Right renal cortex interstitium (tissue), 3 donors: ENCODE measurements around the gene PDIA5. TPM values are rescaled to one million over a fixed set of nuclear protein-coding genes. Genes with fewer than 3 reads are reported as not detected.
"Not testable (repeated sequence)": the region's sequence is repeated elsewhere in the genome, so short reads cannot be mapped to it uniquely, and the experiment has no call there.

Source experiments
- DNase-seq, 3 donors: peaks; one replicate each; pipeline ENCODE4 v3.0.0-alpha.2; 2013; ENCODE audit warnings: low read depth in 3 of 3, low spot score in 2 of 3
- polyA plus RNA-seq, 3 donors: library from polyadenylated mRNA; unstranded; fragments of 120-200 nt; gene quantifications; one replicate each; pipeline ENCODE4 v1.2.1, GENCODE V29; 2013; ENCODE audit not compliant: insufficient read length in 3 of 3

PDIA5 gene
- polyA plus RNA-seq, 3 donors = 22.2 to 32.1 (median 25.0) TPM

- DNase-seq = no peak
These were observed 74.5 kb downstream of the PDIA5 start for GRCh38 chr3:123141276-123141675.

GRCh38 chr3:123143669-123144411, 77.0 kb downstream of the PDIA5 start:
- no peak for DNase-seq

DNA sequence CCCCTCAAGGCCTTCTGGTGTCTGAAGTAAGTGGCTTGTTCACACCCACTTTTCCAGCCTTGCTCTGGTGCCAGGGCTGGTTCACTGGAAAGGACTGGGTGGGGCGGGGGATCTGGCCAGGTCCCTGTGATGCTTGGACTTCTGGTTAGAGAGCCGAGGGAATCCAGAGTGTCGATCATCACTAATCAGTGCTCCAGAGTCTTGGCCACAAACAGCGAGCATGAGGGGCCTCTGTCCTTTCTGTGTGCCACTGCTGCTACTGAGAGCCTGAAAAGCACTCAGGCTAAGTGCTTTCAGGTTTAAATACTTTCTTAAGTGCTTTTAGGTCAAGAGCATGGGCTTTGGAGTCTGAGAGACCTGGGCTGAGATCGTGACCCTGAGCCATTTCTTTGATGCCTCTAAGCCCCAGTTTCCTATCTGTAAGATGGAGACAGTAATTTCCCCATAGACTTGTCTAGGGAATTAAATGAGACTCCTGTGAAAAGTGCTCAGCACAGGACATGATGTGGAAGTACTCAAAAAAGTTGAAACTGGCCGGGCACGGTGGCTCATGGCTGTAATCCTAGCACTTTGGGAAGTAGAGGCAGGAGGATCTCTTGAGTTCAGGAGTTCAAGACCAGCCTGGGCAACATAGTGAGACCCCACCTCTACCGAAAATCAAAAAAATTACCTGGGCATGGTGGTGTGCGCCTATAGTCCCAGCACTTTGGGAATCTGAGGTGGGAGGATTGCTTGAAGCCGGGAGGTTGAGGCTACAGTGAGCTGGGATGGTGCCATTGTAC, 81.1 kb downstream of the PDIA5 start:
- DNase-seq = no peak

DNA sequence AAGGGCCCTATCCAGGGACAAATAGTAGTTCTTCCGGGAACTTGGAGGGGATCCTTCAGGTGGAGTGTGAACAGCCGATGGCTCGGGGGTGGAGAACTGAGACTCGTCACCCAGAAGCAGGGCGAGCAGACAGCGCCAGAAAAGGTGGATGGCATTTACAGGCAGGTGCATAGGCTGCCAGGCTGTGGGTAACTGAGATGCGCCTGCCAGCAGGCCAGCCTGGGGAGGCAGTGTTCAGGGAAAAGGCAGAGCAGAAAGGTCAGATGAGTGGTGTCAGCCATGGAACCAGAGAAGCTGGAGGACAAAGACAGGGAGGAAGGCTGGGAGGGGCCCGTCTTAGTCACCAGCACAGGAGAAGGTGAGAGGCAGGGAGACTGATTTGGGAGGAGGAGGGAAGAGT, 81.9 kb downstream of the PDIA5 start:
- no peak for DNase-seq

DNA sequence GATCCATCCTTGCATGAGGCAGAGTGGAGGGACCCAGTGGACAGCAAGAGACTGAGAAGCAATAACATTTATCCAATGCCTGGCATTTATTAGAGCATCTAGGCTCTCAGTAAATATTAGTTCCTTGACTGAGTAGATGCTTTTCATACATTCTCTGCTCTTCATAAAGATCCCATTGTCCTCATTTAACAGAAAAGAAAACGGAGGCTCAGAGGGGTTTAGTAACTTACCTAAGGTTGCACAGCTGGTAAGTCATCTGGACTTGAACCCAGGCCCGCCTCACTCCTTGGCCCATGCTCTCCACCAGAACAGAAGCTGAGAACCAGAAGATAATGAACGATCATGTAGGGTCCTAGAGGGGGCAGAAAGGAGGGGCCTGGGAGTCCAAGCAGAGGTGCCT, 82.7 kb downstream of the PDIA5 start:
- no peak for DNase-seq

DNA sequence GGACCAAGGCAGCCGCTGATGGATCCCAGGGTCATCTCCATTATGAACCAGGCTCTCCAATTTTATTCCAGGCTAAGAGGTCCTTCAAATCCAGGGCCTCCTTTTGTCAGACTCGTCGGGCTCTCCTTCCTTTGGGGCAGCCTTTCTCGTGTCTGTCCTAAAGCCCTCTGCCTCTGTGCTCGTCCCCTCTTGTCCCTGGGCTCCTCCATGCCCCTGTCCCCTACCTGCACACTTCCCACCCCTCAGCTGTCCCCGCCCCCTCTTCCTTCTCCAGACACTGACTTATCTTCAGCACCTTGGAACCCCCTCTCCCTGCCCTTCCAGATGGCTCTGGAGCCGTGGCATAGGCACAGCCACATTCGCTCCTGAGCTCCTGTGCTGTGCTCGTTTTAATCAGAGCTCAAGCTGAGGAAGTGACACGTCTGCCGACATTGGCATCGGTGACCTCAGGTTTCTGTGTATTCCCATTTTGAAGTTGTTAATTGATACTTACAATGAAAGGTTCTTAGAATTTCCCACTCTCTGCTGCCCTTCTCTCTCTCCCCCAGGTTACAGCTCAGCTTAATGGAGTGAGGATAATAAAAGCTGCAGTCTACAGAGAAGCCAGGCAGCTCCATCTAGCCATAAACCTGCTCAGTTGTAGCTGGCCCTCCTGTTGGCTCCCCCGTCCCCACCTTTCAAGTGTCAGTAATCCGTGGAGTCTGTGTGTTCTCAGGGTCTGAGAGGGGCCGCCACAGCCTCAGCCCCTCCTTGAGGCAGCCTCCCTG, 83.8 kb downstream of the PDIA5 start:
- peak in 1 of 3 donors; percentile 29 for DNase-seq

DNA sequence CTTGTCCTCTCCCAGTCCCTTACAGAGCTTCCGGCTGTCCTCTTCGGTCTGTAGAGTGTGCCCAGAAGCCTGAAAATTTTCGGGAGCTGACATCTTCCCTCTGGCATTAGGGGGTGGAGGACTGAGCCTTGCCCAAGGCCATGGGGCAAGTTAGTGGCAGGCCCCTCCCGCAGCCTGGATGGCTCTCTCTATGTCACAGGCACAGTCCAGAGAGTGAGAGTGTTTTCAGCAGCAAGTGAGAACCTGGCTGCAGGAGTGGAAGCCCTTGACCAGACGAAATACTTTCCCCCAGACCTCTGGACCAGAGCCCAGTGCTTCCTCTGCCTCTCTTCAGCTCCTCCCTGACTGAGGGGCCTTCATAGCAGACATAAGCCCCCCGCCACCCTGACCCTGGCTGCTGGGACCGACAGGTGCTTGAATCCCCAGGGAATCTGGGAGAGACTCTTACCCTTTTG, 84.5 kb downstream of the PDIA5 start:
- DNase-seq = no peak

- DNase-seq = not testable (repeated sequence)
These were observed 85.1 kb downstream of the PDIA5 start for GRCh38 chr3:123151853-123152420.

DNA sequence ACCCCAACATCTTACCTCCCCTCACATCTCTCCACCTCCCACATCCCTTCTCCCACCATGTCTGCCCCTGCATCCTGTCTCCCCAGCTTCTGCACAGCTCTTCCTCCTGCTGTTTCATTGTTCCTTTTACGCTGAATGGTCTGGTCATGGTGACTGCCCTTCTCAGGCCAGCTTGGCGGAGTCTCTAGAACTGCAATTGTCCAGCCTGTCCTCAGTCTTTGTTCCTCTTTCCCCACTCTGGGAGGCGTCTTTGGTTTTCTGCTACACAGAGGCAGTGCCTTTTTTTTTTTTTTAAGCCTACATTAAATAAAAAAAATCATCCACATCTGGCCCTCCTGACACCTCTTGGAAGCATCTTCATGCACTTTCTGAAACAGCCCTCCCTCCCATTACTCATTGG, 85.9 kb downstream of the PDIA5 start:
- DNase-seq = no peak

DNA sequence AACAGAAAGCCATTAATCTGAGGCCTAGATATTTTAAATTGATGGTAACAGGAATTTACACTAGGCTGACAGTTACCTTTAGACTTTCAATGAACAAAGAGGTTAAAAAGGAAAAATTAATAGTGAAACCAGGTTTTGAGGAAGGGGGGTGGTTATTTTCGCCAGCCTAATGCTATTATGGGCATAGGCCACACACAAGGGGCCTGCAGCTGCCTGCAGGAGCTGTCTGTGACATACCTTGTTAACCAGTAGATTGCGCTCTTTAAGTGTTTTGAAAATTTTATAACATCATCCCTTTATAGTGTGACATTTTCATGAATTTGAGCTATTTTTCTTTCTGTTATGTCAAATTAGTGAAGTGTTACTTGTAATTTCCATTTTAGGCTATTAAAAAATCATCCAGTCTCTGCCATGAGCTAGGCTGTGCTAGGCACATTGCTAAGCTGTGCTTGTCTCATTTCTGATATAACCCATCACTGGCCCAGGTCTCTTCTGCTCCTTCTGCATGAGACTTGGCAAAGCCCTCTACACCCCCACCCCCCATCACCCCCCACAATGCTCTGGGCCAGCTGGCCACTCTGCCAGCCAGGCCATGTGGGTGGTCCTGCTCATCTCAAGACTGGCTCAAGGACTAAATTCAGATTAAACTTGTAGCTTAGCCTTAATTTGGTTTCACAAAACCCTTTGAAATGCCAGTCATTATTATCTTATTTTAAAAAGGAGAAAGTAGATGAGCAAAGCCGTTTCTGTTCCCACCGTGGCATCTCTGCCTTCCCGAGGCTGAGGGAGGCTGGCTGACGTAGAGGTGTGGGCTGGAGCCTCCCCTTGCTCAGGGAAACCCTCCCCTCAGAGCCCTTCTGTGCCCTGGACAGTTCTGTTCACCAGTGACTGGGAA, 86.5 kb downstream of the PDIA5 start:
- DNase-seq = no peak

DNA sequence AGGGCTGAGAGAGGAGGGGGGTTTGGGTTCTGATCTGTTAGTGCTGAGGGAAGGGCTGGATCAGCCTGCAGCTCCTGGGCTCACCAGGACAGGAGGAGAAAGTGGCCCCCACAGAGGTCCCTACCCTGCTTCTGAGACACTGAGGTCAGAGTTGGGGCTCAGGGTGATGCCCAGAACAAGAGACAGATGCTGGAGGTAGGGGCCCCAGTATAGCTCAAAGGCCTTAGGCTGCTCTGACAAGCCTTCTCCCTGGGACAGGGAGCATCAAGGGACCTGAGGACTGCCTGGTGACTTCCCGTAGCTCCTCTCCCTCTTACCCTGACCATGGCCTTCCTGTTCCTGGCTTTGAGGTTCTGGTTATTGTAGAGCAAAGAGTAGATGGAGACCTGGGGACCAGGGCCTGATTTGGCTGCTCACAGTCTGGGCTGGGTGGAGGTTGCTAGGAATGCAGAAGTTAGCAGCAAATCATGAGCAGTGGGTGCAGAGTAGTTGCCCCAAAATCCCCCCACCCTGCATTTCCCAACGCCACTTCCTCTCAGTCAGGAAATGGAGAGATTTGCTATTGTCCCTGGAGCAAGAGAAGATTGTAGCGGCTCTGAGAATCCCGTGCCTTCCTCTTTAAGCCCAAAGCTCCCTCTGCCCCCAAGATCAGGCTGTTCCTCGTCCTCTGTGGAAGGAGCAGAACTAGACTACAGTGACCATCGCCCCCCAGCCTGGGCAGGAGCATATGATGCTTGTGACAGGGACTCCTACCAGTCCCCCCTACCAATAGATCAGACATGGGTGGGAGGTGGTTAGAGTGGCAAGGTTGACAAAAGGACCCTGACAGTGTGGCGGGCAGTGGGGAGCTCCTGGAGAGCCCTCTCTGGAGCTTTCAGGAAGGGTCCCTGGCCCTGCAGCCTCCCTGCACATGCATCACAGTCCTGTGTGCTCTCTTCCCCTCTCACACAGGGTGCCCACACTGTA, 87.5 kb downstream of the PDIA5 start:
- DNase-seq = no peak

GRCh38 chr3:123155471-123156011, 88.7 kb downstream of the PDIA5 start:
- DNase-seq = peak in 1 of 3 donors; percentile 38

DNA sequence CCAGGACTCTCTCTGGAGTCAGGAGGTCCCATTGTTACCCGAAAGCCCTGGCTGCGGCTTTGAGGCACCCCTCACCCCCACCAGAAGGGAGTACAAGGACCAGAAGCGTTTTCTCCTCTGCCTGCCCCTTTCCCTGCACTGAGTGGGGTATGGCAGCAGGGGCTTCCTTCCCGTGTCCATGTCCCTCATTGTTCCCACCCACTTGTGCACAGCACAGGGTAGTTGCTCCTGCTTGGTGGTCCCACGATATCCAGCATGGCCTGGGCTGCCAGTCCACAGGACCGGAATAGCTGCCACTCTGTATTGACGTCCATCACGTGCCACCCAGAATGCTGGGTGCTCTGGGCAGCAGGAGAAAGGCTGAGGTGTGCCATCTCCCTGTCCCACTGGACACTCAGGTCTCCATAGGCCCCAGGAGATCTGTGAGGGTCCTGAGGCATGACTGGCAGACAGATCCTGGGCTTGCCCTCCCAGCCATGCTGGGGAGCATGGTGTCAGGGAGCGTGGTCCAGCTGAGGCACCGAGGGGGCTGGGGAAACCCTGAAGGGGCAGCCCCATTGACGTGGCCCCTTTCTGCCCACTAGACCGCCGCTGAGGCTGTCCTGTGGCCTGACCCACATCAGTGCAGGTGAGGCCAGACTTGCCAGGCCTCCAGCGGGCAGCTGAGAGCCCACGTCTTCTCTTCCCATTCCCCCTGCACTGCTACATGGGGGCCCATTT, 89.6 kb downstream of the PDIA5 start:
- no peak for DNase-seq

DNA sequence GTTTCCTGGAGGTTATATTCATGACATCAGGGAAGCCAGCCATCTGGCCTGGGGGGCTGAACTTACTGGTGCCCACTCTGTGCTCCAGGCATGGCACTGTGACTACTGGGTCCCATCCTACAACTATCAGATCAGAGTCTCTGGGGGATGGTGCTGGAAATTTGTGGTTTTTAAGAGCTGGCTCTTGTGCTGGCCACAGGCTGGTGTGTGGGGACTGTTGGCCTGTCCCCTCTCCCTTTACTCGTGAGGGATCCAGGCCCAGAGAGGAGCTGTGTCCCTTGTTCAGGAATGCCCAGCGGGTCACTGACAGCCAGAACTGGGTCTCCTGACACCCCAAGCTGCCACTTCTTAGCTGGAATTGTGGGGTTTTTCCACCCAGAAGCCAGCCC, 90.4 kb downstream of the PDIA5 start:
- DNase-seq = no peak

DNA sequence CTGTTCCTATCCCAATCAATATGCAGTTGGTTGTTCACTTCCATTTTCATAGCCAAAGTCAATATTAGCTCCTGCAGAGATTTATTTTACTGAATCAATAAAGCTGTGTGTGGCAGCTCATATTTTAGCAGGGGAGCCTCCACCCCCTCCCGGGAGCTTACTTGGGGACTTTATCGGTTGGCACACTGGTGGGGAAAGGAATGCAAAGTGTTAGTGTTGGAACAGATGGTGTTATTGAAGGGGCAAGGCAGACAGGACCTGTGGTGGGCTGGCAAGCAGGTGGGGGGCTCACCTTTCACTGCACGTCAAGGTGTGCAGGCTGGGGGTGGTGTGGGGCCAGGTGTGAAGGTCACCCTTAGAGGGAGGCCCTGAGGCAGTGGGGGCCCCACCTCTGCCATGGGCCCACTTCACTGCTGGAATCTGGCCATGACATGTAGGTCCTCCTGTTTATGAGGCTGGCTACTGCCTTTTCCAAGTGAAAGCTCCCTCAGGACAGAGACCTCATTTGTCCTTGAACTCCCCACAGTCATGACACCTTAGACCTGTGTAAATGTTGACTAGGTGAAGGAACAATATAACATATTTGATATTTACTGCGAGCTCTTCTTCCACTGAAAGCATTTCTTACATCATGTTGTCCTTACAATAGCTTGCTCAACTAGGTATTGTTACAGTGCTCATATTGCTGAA, 90.9 kb downstream of the PDIA5 start:
- no peak for DNase-seq

DNA sequence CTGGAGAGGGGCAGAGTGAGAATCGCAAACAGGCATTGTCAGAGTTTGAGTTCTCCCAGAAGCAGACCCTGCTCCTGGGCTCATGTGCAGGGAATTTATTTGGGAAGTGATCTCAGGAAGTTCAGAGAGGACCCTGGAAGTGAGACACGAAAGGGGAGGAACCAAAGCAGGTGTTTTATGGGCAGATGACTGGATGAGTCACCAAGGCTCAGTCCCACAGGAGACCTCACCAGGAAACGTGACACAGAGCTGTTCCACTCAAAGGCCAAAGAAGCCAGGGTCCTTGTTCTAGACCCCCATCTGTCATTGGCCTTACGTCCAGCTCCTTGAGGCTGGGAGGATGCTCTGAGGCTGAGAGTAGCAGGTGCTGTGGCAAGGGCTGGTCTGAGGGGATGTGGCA, 91.5 kb downstream of the PDIA5 start:
- no peak for DNase-seq

DNA sequence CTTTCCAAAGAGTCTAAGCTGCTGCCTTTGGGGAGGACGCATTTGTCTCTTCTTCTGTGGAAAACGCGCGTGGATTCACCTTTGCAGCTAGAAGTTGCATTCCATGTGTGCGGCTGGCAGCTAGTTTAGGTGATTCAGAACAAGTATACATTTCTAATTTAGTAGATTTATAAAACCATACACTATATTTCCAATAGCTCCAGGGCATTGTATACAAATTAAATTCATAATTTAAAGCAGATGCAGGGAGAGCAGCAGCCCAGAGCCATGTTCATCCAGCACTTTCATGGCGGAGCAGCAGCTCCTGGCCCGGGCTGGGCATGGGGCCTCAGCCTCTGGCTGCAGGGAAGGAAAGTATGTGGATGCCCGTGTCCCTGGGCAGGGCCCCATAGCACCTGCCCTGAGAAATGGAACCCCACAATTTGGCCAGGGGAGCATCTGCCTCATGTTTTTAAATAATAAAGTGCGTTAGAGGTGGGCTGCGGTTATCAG, 92.1 kb downstream of the PDIA5 start:
- DNase-seq = no peak
